ENCODE data around the gene PTPRN.
"Not testable (repeated sequence)": the region's sequence is repeated elsewhere in the genome, so short reads cannot be mapped to it uniquely, and the experiment has no call there.

Gene PTPRN

GRCh38 chr2:219306047-219306446 lies 3.2 kb downstream of the PTPRN start:
- DNase-seq (ENCODE audit: low spot score): no peak

DNA sequence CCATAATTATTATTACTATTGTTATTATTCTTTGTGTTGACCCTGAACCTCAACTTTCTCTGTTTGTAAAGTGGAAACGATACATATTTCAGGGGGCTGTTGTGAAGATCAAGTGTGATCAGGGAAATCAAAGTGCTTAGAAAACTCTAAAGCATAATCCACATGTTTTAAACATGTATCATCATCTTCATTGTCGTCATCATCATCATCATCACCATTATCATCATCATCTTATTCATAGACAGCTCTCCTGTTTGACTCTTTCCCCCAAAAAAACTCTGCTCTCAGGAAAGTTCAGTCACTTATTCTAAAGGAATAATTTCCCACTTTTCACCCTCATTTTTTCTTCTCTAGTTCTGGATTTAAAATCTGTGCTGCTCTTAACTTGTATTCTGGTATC lies 5.0 kb downstream of the PTPRN start:
- no peak for DNase-seq (ENCODE audit: low spot score)

DNA sequence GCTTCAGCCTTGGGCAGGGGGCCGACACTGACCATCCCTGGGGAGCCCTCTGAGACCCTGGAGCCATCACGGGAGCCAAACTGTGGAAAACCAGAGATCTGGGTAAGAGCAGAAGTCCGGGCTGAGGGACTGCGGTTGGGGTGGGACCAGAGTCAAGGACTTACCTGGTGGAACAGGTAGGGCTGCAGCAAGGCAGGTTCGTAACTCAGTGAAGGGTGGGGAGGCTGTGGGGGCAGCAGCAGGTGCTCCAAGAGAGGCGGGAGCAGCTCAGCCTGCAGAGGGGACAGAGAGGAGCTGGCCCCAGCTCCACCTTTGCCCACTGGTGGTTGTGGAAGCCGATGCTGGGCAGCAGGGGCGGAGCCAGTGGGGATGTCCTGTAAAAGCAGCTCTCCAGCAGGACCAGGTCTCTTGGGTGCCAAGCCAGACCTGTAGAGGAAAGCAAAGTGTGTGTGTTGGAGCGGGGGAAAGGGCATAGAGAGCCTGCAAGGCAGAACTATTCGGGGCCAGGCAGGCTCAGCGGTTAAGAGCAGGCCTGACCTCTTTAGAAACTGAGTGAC lies 6.7 kb downstream of the PTPRN start:
- DNase-seq (ENCODE audit: low spot score): no peak

DNA sequence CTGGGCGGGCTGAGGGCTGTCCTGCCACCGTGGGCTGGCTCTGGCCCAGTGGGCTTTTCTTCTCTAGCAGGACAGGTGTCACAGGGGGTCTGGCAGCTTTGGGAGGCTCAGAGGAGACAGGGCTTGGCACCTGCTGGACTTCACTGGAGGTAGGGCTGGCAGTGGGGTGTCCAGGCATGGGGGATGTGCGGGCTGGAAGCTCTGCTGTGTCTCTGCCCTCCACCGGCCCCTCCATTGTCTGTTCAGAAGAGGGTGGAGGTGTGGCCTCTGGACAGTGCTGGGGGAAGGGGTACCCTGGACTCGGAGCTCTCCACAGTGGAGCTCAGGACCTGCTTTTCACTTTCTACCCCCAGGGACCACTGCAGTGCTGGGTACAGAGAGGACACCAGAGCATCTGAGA lies 9.2 kb downstream of the PTPRN start:
- DNase-seq (ENCODE audit: low spot score): no peak

- DNase-seq (ENCODE audit: low spot score): no peak
Measured at GRCh38 chr2:219299372-219299760, 9.8 kb downstream of the PTPRN start.

DNA sequence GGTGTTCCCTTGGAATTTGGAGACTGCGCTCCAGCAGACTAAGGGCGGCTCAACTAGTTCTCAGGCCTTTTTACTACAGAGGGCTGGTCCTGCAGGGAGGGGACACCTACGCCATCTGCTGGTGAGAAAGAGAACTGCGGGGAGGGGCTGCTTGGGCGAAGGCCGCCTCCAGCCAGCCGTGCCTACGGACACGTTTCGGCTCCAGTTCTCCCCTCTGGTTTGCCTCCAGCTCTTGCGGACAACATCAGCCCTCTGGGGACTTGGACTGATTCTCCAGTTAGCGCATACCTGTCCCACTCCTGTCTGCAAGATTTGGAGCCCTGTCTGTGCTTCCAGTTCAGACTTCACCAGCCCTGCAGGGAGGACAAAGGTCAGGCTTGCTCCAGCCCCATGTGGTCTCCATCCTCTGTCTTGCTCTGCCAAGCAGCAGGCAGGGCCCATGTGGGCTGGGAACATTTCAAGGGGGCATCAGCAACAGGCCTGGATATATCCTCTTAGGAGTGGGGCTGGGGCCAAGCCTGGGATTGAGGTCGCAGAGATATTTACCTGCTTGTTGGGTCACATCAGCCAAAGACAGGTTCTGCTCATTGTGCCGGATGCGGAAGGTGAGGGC lies 10.3 kb downstream of the PTPRN start:
- peak; percentile 94 for DNase-seq (ENCODE audit: low spot score)

GRCh38 chr2:219297766-219298456 lies 11.3 kb downstream of the PTPRN start:
- DNase-seq (ENCODE audit: low spot score): peak; percentile 53

DNA sequence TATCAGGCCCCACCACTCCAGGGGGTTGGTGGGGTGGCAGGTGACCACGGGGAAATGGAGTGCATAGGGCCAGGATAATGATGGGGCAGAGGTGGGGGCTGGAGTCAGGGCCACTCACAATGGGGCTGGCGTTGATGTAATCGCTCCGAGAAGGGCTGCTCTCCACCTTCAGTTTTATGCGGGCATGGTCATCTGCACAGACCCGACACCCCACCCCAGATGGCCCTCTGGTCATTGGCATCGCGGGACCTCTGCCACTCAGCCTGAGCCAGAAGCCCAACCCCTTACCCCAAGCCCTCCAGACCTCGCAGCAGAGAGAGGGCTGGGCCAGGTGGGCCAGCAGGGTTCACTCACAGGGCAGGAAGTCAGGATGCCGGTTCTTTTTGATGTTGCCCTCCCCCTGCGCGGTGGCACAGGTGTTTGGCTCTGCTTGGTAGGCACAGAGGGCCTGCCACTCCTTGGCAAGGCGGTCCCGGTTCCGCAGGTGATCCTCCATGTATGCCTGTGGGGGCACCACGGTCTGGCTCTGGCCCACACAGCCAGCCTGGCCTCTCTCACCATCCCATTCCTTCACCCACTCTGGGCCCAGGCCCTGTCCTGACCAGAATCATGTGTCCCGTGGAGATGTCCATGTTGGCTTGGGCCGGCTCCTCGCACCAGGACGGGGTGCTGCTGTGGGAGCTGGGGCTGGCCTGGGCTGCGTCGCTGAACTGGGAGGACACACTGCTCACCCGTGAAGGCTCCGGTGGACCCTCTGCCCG lies 12.4 kb downstream of the PTPRN start:
- no peak for DNase-seq (ENCODE audit: low spot score)

DNA sequence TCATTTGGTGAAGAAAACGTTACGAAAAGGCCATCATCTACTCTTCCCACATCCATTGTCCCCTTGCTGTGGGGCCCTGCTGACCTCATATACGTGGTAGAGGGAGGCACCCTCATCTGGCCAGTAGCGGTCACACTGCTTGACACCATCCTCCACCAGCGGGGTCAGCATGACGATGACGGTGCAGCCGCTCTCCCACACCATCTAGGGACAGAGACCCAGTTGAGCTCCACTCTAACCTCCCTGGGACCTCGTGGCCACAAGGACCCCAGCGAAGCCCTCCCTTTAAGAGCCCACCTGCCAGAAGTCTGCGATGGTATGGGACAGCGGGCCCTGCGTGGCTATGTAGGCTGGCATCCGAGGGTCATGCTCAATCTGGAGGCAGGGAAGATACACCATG lies 13.1 kb downstream of the PTPRN start:
- DNase-seq (ENCODE audit: low spot score): no peak

DNA sequence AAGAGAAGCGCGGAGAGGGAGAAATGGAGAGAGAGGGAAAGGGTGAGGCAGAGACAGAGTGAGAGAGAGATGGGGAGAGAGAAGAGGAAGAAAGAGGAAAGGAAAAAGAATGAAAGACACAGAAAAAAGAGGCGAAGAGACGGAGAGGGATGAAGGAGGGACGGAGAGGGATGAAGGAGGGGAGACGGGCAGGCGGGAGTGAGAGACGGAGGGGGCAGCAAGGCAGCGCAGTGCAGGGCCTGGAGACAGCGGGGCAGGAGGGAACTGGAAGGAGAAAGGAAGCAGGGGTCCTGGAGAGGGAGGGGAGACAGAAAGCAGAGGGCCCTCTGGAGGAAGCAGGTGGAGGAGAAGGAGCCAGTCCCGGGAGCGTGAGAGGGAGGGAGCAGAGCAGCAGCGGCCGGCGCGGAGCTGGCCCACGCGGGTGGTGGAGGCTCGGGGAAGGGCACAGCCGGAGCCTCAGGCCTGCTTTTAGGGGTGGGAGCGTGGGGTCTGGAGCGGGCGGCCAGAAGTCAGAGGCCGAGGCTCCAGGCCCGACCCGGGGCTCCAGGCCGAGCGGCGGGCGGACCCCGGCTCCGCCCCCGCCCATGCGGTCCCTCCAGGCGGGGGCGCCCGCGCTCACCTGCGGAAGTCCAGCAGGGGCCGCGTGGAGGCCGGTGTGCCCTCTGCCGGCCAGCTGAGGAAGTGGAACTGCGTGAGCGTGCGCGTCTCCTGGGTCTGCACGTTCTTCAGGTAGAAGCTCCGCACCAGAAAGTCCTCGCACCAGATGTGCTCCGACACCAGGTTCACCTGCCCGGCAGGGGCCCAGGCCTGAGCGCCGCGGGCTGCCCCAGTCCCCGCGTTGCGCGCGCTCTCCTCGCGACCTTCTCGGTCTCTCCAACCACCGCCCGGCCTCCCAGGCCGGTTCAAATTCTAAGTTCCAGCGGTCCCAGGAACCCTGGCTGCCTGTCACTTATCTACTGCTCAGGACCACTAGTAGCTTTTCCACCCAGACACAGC lies 14.5 kb downstream of the PTPRN start:
- peak; percentile 96 for DNase-seq (ENCODE audit: low spot score)

DNA sequence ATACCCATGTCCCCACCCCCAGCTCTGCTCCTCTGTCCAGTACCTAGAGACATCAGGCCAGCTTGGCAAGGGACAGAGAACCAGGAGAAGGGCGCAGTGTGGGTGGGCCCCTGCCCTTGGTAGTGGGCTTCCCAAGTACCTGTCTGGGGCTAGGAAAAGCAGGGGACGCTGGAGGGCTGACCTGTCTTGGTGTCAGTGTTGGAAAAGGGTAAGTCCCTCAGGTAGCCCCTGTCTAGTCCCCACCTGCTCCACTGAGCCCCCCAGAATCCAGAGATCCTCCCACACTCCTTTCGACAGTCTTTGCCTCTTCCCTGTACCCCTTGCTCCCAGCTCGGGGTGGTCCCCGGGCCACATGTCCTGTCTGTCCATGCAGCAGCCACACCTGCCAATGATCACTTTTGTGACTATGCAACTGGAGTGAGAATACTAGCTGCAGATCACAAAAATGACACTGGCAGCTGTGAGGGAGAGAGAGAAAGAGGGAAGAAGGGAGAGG lies 15.4 kb downstream of the PTPRN start:
- no peak for DNase-seq (ENCODE audit: low spot score)

GRCh38 chr2:219292616-219293015 lies 16.6 kb downstream of the PTPRN start:
- no peak for DNase-seq (ENCODE audit: low spot score)

GRCh38 chr2:219291910-219292490 lies 17.2 kb downstream of the PTPRN start:
- no peak for DNase-seq (ENCODE audit: low spot score)

GRCh38 chr2:219291394-219291793 lies 17.8 kb downstream of the PTPRN start:
- DNase-seq (ENCODE audit: low spot score): no peak

DNA sequence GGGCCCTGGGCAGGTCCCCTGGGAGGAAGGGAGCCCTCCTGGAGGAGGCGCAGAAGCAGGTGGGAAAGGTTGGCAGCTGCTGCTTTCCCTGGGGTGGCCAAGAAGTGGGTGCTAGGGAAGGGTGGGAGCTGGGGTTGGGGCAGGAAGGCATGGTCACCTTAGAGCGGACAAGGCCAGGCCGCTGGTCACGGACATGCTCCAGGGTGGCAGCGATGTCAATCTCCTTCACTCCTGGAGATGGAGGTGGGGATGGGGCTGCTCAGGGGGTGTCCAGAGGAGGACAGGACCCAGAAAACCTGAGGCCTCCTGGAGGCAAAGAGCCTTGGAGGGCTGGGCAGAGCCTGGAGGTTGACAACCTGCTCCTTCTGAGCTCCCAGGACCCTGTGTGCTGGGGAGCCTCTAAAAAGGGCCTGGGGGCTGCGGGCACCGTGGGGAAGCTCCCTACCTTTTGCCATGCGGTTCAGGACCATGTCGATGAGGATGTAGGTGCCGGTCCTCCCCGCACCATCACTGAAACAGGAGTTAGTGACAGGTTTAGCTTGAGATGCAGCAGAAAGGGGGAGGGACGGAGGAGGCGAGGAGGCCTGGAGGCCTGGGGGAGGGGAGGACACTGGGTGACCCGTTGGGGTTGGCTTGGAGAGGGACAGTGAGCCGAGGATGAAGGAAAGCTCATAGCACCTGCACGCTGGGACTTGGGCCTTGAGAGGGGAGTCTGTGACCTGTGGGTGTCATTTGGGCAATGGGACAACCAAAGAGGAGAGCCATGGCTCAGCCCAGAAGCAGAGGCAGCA lies 18.6 kb downstream of the PTPRN start:
- DNase-seq (ENCODE audit: low spot score): no peak

GRCh38 chr2:219289537-219290361 lies 19.5 kb downstream of the PTPRN start:
- peak; percentile 90 for DNase-seq (ENCODE audit: low spot score)

DNA sequence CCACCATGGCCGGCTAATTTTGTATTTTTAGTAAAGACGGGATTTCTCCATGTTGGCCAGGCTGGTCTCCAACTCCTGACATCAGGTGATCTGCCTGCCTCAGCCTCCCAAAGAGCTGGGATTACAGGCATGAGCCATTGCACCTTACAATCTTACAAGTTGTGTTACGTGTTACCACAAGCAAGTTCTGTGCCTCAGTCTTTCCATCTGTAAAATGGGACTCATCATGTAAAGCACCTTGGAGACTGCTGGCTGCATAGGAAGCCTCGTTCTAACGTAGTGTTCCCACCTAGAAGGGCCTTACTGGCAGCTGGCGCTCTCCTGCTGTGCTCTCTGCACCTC lies 20.0 kb downstream of the PTPRN start:
- DNase-seq (ENCODE audit: low spot score): no peak

DNA sequence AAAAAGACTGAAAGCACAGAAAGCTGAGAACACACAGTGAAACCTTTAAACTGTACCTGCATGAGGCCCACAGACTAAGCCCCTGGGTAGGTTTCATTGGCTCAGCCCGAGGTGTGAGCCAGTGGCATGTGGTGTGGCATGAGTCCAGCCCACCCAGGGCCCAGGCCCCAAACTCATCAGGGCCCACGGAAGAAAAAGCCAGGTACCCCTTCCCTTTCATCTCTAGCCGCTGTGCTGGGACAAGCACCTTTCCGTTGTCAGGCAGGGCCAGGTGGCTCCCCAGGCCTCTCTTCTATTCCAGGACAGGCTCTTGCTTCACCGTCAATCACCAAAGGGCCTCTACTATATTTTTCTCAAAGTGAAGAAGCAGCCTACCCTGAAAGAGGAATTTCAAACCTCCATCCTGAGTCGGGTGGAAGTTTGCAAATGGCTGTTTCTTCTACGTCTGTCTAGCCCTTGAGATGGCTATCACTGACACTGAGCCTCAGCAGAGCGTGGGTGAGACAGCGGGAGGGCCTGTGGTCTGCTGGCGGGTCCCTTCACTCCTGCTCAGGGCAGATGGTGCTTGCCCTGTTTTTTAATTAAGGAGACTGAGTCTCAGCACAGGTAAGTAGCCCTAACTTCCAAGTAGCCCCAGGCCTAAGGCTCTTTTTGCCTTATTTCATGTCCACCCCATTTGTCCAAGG lies 21.5 kb downstream of the PTPRN start:
- DNase-seq (ENCODE audit: low spot score): no peak

GRCh38 chr2:219287116-219287440 lies 22.1 kb downstream of the PTPRN start:
- DNase-seq (ENCODE audit: low spot score): not testable (repeated sequence)

All from hepatic stellate cell (primary cell).